ENCODE measurements around the gene STRADA.

STRADA gene

GRCh38 chr17:63741408-63742173 lies at the start of gene STRADA:
STRADA (minus strand) TSS chr17:63741799; CDS start chr17:63728369, 13,430 bp downstream.
- DNase-seq = peak; percentile 100

GRCh38 chr17:63790057-63790456 lies 48.5 kb upstream of the STRADA start:
- DNase-seq = no peak

- no peak for DNase-seq
These were observed 45.5 kb upstream of the STRADA start for GRCh38 chr17:63786971-63787711.

GRCh38 chr17:63786117-63786516 lies 44.5 kb upstream of the STRADA start:
- DNase-seq = no peak

- no peak for DNase-seq
These were observed 44.0 kb upstream of the STRADA start for GRCh38 chr17:63785556-63785955.

- no peak for DNase-seq
These were observed 41.9 kb upstream of the STRADA start for GRCh38 chr17:63783522-63783921.

- no peak for DNase-seq
These were observed 39.3 kb upstream of the STRADA start for GRCh38 chr17:63780928-63781327.

GRCh38 chr17:63780507-63780906 lies 38.9 kb upstream of the STRADA start:
- DNase-seq = no peak

- DNase-seq = no peak
These were observed 33.8 kb upstream of the STRADA start for GRCh38 chr17:63775420-63775819.

- DNase-seq = no peak
These were observed 33.3 kb upstream of the STRADA start for GRCh38 chr17:63774969-63775265.

- peak; percentile 96 for DNase-seq
These were observed 32.8 kb upstream of the STRADA start, which contains the start of gene DDX42 for GRCh38 chr17:63774141-63774968. DDX42 (plus strand) TSS chr17:63774170; CDS start chr17:63787050, 12,880 bp downstream.

- peak; percentile 99 for DNase-seq
These were observed 31.9 kb upstream of the STRADA start, which contains the start of gene CCDC47 for GRCh38 chr17:63773272-63774140. CCDC47 (minus strand) TSS chr17:63773597; CDS start chr17:63766175, 7,422 bp downstream.

GRCh38 chr17:63772801-63773271 lies 31.2 kb upstream of the STRADA start:
- DNase-seq = no peak

GRCh38 chr17:63768433-63768832 lies 26.8 kb upstream of the STRADA start:
- no peak for DNase-seq

GRCh38 chr17:63766754-63767153 lies 25.2 kb upstream of the STRADA start:
- DNase-seq = no peak

GRCh38 chr17:63764716-63765115 lies 23.1 kb upstream of the STRADA start:
- DNase-seq = no peak

- DNase-seq = no peak
These were observed 20.8 kb upstream of the STRADA start for GRCh38 chr17:63762161-63763078.

GRCh38 chr17:63760771-63761539 lies 19.4 kb upstream of the STRADA start:
- no peak for DNase-seq

- DNase-seq = no peak
These were observed 16.8 kb upstream of the STRADA start for GRCh38 chr17:63758428-63758827.

- DNase-seq = no peak
These were observed 12.4 kb upstream of the STRADA start for GRCh38 chr17:63754046-63754445.
